Ishikawa (cell line): ENCODE results near the gene RUNX1.

Experiments
- CREB1 ChIP-seq: IDR thresholded peaks from 2 replicates; pipeline ENCODE4 v1.6.1; 2012; ENCODE audit warnings: low read depth
- EGR1 ChIP-seq: IDR thresholded peaks from 2 replicates; pipeline ENCODE4 v1.6.1; 2012
- MAX ChIP-seq: IDR thresholded peaks from 2 replicates; pipeline ENCODE4 v1.6.1; 2012
- REST ChIP-seq: IDR thresholded peaks from 2 replicates; pipeline ENCODE4 v1.6.1; 2012; ENCODE audit warnings: low read depth, mild to moderate bottlenecking
- TAF1 ChIP-seq: IDR thresholded peaks from 2 replicates; pipeline ENCODE4 v1.6.1; 2012; ENCODE audit warnings: low read depth, mild to moderate bottlenecking
- TCF12 ChIP-seq: IDR thresholded peaks from 2 replicates; pipeline ENCODE4 v1.6.1; 2012; ENCODE audit warnings: low read depth
- TEAD4 ChIP-seq: IDR thresholded peaks from 2 replicates; pipeline ENCODE4 v1.6.1; 2012
- ZBTB7A ChIP-seq: IDR thresholded peaks from 2 replicates; pipeline ENCODE4 v1.6.1; 2012; ENCODE audit warnings: low read depth

GRCh38 chr21:34844924-34845238 is 204.2 kb downstream of the RUNX1 start:
- TF ChIP-seq ZBTB7A (no peak), TAF1 (no peak), TEAD4 (peak; percentile 78), CREB1 (no peak), EGR1 (no peak), MAX (peak; percentile 75), REST (no peak), TCF12 (peak; percentile 84)
